Suprapubic skin (tissue), 4 donors: ENCODE measurements around the gene RNF217. TPM values are rescaled to one million over a fixed set of nuclear protein-coding genes. Genes with fewer than 3 reads are reported as not detected.

Experiments
- DNase-seq, 2 donors: peaks; one replicate each; pipeline ENCODE4 v3.0.0-alpha.2; 2019; ENCODE audit warnings: low spot score in 2 of 2
- H3K27ac ChIP-seq: fragments of 200-600 bp; sonication (generic); one replicate; pipeline ENCODE4 v1.5.1; 2019
- H3K27me3 ChIP-seq: fragments of 200-600 bp; sonication (generic); one replicate; pipeline ENCODE4 v1.5.1; 2019
- H3K36me3 ChIP-seq: fragments of 200-600 bp; sonication (generic); one replicate; pipeline ENCODE4 v1.5.1; 2019
- H3K4me1 ChIP-seq: fragments of 200-600 bp; sonication (generic); one replicate; pipeline ENCODE4 v1.5.1; 2019
- H3K4me3 ChIP-seq: fragments of 200-600 bp; sonication (generic); one replicate; pipeline ENCODE4 v1.5.1; 2019; ENCODE audit warnings: mild to moderate bottlenecking
- H3K9me3 ChIP-seq: fragments of 200-600 bp; sonication (generic); one replicate; pipeline ENCODE4 v1.5.1; 2019
- CTCF ChIP-seq, 2 donors: fragments of 200-600 bp in 1 of 2; fragments of 450-650 bp in 1 of 2; sonication (generic) in 1 of 2; IDR thresholded peaks; one replicate each; pipeline ENCODE4 v1.5.1; 2016 to 2019; ENCODE audit warnings: antibody characterized with exemption in 2 of 2, mild to moderate bottlenecking in 1 of 2, moderate library complexity in 1 of 2
- EP300 ChIP-seq: sonication (generic); formaldehyde crosslinking; IDR thresholded peaks from one replicate; pipeline ENCODE4 v1.6.1; 2017; ENCODE audit warnings: antibody characterized with exemption
- POLR2A ChIP-seq, 2 donors: fragments of 450-650 bp; IDR thresholded peaks; one replicate each; pipeline ENCODE4 v1.6.1; 2017; ENCODE audit warnings: antibody characterized with exemption in 2 of 2, mild to moderate bottlenecking in 2 of 2, moderate library complexity in 2 of 2
- POLR2AphosphoS5 ChIP-seq, 3 donors: sonication (generic); formaldehyde crosslinking; IDR thresholded peaks; one replicate each; pipeline ENCODE4 v1.6.1; 2017; ENCODE audit warnings: antibody characterized with exemption in 3 of 3
- WGBS: methylation state at CpG from one replicate; pipeline ENCODE4 v1.1.5; 2018; 5-methylcytosine and 5-hydroxymethylcytosine counted together
- total RNA-seq, 4 donors: library from RNA; depleted of rRNA; stranded (reverse); fragments of >200 nt; gene quantifications; one replicate each; pipeline ENCODE4 v1.1.0, GENCODE V29; 2016

RNF217 gene
- total RNA-seq, 4 donors from 2014 or later: 32.3 to 55.1 (median 43.3) TPM

GRCh38 chr6:124956018-124956417 lies 6.2 kb upstream of the RNF217 start:
- H3K4me3 ChIP-seq: no peak overlapping the region
- H3K27ac ChIP-seq: no peak overlapping the region
- H3K27me3 ChIP-seq: no peaks in the 10 kb centered on the region
- H3K36me3 ChIP-seq: no peaks in the 10 kb centered on the region
- DNase-seq: no peak
- H3K4me1 ChIP-seq: peaks cover 10% of the 10 kb centered on the region
- H3K9me3 ChIP-seq: no peaks in the 10 kb centered on the region
- WGBS: 58% methylated on average over 5 of the region's 6 CpGs
- no peak for TF ChIP-seq POLR2A (IDR thresholded peaks at IDR 0.05)
- no peak for TF ChIP-seq EP300
- no peak for TF ChIP-seq CTCF (IDR thresholded peaks at IDR 0.05)
- no peak for TF ChIP-seq POLR2AphosphoS5 (IDR thresholded peaks at IDR 0.05)

GRCh38 chr6:124958149-124958548 lies 4.1 kb upstream of the RNF217 start:
- no peaks in the 10 kb centered on the region for H3K36me3 ChIP-seq
- no peak overlapping the region for H3K4me3 ChIP-seq
- peaks cover 16% of the 10 kb centered on the region for H3K4me1 ChIP-seq
- no peaks in the 10 kb centered on the region for H3K27me3 ChIP-seq
- no peak for DNase-seq
- H3K9me3 ChIP-seq: no peaks in the 10 kb centered on the region
- no peak for TF ChIP-seq POLR2AphosphoS5 (IDR thresholded peaks at IDR 0.05)
- TF ChIP-seq POLR2A (IDR thresholded peaks at IDR 0.05): no peak
- TF ChIP-seq CTCF (IDR thresholded peaks at IDR 0.05): no peak
- TF ChIP-seq EP300: no peak
- no peak overlapping the region for H3K27ac ChIP-seq

- Histone ChIP-seq H3K36me3 (no peaks in the 10 kb centered on the region), H3K4me1 (peaks cover 16% of the 10 kb centered on the region), H3K4me3 (no peak overlapping the region), H3K27me3 (no peaks in the 10 kb centered on the region), H3K9me3 (no peaks in the 10 kb centered on the region), H3K27ac (no peak overlapping the region)
- no peak for TF ChIP-seq POLR2A (IDR thresholded peaks at IDR 0.05)
- TF ChIP-seq EP300: no peak
- TF ChIP-seq CTCF (IDR thresholded peaks at IDR 0.05): no peak
- no peak for TF ChIP-seq POLR2AphosphoS5 (IDR thresholded peaks at IDR 0.05)
- 80% methylated on average over 1 of the region's 1 CpG for WGBS
- no peak for DNase-seq
Measured at GRCh38 chr6:124958759-124959354, 3.4 kb upstream of the RNF217 start.

GRCh38 chr6:124960757-124961463 lies 1.3 kb upstream of the RNF217 start:
- TF ChIP-seq POLR2AphosphoS5 (IDR thresholded peaks at IDR 0.05): no peak
- TF ChIP-seq CTCF (IDR thresholded peaks at IDR 0.05): no peak
- TF ChIP-seq EP300: no peak
- WGBS: 39% methylated on average over 4 of the region's 4 CpGs
- Histone ChIP-seq H3K27ac (peak overlapping the region; percentile 95), H3K36me3 (no peaks in the 10 kb centered on the region), H3K9me3 (no peaks in the 10 kb centered on the region), H3K27me3 (no peaks in the 10 kb centered on the region), H3K4me3 (peak overlapping the region; percentile 86), H3K4me1 (peaks cover 33% of the 10 kb centered on the region)
- no peak for DNase-seq

- WGBS: under 1% methylated on average over 6 of the region's 6 CpGs
- DNase-seq: no peak
- no peaks in the 10 kb centered on the region for H3K36me3 ChIP-seq
- H3K27me3 ChIP-seq: no peaks in the 10 kb centered on the region
- peak overlapping the region; percentile 86 for H3K4me3 ChIP-seq
- TF ChIP-seq CTCF (IDR thresholded peaks at IDR 0.05) (no peak), POLR2AphosphoS5 (IDR thresholded peaks at IDR 0.05) (no peak), POLR2A (IDR thresholded peaks at IDR 0.05) (no peak), EP300 (no peak)
- no peaks in the 10 kb centered on the region for H3K9me3 ChIP-seq
- H3K4me1 ChIP-seq: peaks cover 38% of the 10 kb centered on the region
- peak overlapping the region; percentile 95 for H3K27ac ChIP-seq
Measured at GRCh38 chr6:124961464-124961776, 817 bp upstream of the RNF217 start.
